ENCODE measurements around the gene KCTD1.

Gene KCTD1

DNA sequence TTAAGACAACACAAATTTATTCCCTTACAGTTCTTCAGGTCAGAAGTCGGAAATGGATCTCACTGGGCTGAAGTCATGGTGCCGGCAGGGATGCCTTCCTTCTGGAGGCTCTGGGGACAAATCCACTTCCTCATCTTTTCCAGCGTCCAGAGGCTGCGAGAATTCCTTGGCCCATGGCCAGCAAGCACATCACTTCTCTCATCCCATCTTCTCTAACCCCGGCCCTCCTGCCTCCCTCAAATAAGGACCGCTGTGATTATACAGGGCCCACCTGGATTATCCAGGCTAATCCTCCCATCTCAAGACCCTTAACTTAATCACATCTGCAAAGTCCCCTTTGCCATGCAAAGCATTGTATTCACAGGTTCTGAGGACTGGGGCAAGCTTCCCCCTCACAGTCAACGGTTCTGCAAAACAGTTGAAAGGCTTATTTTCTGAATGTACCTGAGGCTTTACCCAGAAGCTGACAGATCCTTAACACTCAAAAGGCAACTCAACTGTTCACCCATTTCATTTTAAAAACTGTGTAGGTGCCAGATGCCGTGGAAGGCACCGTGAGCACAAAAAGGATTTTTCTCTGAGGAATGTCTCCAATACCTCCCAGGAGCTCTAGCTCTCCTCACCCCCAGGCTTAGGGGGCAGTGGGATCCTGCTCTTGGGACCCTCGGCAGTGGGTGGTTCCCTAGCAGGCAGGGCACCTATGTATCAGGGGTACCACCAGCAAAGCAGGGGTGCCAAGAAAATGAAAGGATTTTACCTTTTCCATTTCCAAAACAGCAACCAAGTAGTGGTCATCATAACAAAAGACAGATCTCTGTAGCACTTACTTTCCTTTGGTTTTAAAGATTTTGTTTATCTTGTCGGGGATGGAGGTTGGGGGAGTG, 84.0 kb downstream of the KCTD1 start:
- no peak overlapping the region for H3K27ac ChIP-seq (ENCODE audit: low read length)
- H3K79me2 ChIP-seq (ENCODE audit: insufficient read depth, low read length): no peaks in the 10 kb centered on the region
- H3K27me3 ChIP-seq (ENCODE audit: insufficient read depth, low read length, poor library complexity): no peaks in the 10 kb centered on the region
- H3K36me3 ChIP-seq (ENCODE audit: insufficient read depth, low read length): peaks cover 24% of the 10 kb centered on the region
- DNase-seq (no peak), ATAC-seq (ENCODE audit: insufficient read depth, low read depth) (no peak)
- no peak overlapping the region for H3K9ac ChIP-seq (ENCODE audit: low read depth, low read length)
- TF ChIP-seq, protein P1, sequence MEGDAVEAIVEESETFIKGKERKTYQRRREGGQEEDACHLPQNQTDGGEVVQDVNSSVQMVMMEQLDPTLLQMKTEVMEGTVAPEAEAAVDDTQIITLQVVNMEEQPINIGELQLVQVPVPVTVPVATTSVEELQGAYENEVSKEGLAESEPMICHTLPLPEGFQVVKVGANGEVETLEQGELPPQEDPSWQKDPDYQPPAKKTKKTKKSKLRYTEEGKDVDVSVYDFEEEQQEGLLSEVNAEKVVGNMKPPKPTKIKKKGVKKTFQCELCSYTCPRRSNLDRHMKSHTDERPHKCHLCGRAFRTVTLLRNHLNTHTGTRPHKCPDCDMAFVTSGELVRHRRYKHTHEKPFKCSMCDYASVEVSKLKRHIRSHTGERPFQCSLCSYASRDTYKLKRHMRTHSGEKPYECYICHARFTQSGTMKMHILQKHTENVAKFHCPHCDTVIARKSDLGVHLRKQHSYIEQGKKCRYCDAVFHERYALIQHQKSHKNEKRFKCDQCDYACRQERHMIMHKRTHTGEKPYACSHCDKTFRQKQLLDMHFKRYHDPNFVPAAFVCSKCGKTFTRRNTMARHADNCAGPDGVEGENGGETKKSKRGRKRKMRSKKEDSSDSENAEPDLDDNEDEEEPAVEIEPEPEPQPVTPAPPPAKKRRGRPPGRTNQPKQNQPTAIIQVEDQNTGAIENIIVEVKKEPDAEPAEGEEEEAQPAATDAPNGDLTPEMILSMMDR (IDR thresholded peaks at IDR 0.05; ENCODE audit: borderline replicate concordance, extremely low read depth, low read length, poor library complexity, severe bottlenecking): no peak
- H2AFZ ChIP-seq (ENCODE audit: low read depth, low read length): no peak overlapping the region
- H4K20me1 ChIP-seq (ENCODE audit: insufficient read depth, low read length): no peaks in the 10 kb centered on the region
- no peaks in the 10 kb centered on the region for H3K4me1 ChIP-seq (ENCODE audit: insufficient read depth, low read length)
- no peak overlapping the region for H3K4me2 ChIP-seq (ENCODE audit: insufficient read depth, low read length)
- no peak overlapping the region for H3K4me3 ChIP-seq (ENCODE audit: low read depth in 1 of 2, low read length in 2 of 2)
- H3K9me3 ChIP-seq (ENCODE audit: insufficient read depth, low read length, severe bottlenecking): no peaks in the 10 kb centered on the region

DNA sequence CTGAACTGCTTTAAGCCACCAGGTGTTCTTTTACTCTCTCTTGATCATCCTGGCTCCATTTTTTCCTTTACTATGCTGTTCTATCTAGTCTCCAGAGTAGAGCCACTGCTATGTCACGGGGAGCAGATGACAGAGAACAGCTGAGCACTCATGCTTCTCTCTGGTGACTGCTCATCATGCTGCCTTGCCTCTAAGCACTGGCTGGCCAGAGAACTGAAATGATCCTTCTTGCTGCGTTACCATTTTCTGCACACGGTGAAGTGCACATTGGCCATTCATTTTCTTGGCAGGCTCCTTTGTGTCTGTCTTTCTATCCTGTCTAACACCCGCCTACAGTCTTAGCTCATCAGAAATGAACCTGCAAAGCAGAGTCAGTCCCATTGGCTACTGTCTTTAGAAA, 86.0 kb downstream of the KCTD1 start:
- no peak for ATAC-seq (ENCODE audit: insufficient read depth, low read depth)
- H3K9me3 ChIP-seq (ENCODE audit: insufficient read depth, low read length, severe bottlenecking): no peaks in the 10 kb centered on the region
- H2AFZ ChIP-seq (ENCODE audit: low read depth, low read length): no peak overlapping the region
- no peak overlapping the region for H3K9ac ChIP-seq (ENCODE audit: low read depth, low read length)
- peaks cover 43% of the 10 kb centered on the region for H3K36me3 ChIP-seq (ENCODE audit: insufficient read depth, low read length)
- H3K4me3 ChIP-seq (ENCODE audit: low read depth in 1 of 2, low read length in 2 of 2): no peak overlapping the region
- H3K27me3 ChIP-seq (ENCODE audit: insufficient read depth, low read length, poor library complexity): no peaks in the 10 kb centered on the region
- no peak overlapping the region for H3K4me2 ChIP-seq (ENCODE audit: insufficient read depth, low read length)
- H4K20me1 ChIP-seq (ENCODE audit: insufficient read depth, low read length): no peaks in the 10 kb centered on the region
- no peaks in the 10 kb centered on the region for H3K4me1 ChIP-seq (ENCODE audit: insufficient read depth, low read length)
- no peaks in the 10 kb centered on the region for H3K79me2 ChIP-seq (ENCODE audit: insufficient read depth, low read length)
- no peak for DNase-seq
- 0 out of 2 replicates have a peak overlapping the region, but pooled peaks have one; percentile 29 for H3K27ac ChIP-seq (ENCODE audit: low read length)
- TF ChIP-seq EZH2 (IDR thresholded peaks at IDR 0.05; ENCODE audit: borderline replicate concordance, low read depth, low read length, severe bottlenecking): no peak
- TF ChIP-seq, protein P1 (IDR thresholded peaks at IDR 0.05; ENCODE audit: borderline replicate concordance, extremely low read depth, low read length, poor library complexity, severe bottlenecking): no peak

DNA sequence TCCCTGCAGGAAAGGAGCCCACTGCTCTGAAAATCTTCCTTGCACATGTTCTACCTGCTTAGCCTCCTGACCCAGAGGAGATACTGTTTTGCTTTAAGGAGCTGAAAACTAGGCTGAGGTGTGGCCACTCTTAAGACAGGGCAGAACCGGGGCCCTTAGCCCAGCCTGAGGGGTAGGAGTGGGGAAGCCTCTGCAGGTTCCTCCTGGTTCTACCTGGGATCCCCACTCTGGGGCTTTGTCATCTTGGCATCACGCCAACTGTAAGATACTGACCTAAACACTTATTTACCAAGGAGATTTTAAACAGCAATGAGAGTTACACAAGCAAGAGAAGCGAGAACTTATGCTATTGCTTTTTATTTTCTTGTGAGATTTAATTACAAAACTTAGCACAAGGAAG, 86.9 kb downstream of the KCTD1 start:
- H3K9ac ChIP-seq (ENCODE audit: low read depth, low read length): no peak overlapping the region
- DNase-seq (no peak), ATAC-seq (ENCODE audit: insufficient read depth, low read depth) (no peak)
- no peak overlapping the region for H3K4me2 ChIP-seq (ENCODE audit: insufficient read depth, low read length)
- H4K20me1 ChIP-seq (ENCODE audit: insufficient read depth, low read length): no peaks in the 10 kb centered on the region
- H3K4me3 ChIP-seq (ENCODE audit: low read depth in 1 of 2, low read length in 2 of 2): no peak overlapping the region
- H3K27me3 ChIP-seq (ENCODE audit: insufficient read depth, low read length, poor library complexity): no peaks in the 10 kb centered on the region
- H3K27ac ChIP-seq (ENCODE audit: low read length): no peak overlapping the region
- H2AFZ ChIP-seq (ENCODE audit: low read depth, low read length): no peak overlapping the region
- H3K9me3 ChIP-seq (ENCODE audit: insufficient read depth, low read length, severe bottlenecking): no peaks in the 10 kb centered on the region
- no peaks in the 10 kb centered on the region for H3K79me2 ChIP-seq (ENCODE audit: insufficient read depth, low read length)
- H3K4me1 ChIP-seq (ENCODE audit: insufficient read depth, low read length): no peaks in the 10 kb centered on the region
- peaks cover 43% of the 10 kb centered on the region for H3K36me3 ChIP-seq (ENCODE audit: insufficient read depth, low read length)
- TF ChIP-seq, protein P1 (IDR thresholded peaks at IDR 0.05; ENCODE audit: borderline replicate concordance, extremely low read depth, low read length, poor library complexity, severe bottlenecking): no peak
- TF ChIP-seq EZH2 (IDR thresholded peaks at IDR 0.05; ENCODE audit: borderline replicate concordance, low read depth, low read length, severe bottlenecking): no peak

Measured in DND-41 (cell line).